CD4-positive, alpha-beta T cell treated with Interleukin-15 for 1 hour (primary cell): ENCODE results near the gene KRTAP10-4.
"Not testable (repeated sequence)": the region's sequence is repeated elsewhere in the genome, so short reads cannot be mapped to it uniquely, and the experiment has no call there.

ENCODE experiments used
- DNase-seq: peaks from one replicate; pipeline ENCODE4 v3.0.0-alpha.2; 2020

The KRTAP10-4 gene

GRCh38 chr21:44558695-44559094, 14.8 kb upstream of the KRTAP10-4 start, which contains the start of gene KRTAP10-3:
Gene KRTAP10-3, minus strand, starts transcription at chr21:44558795. Its CDS starts 80 bp downstream, at chr21:44558715.
- DNase-seq, result no peak

DNA sequence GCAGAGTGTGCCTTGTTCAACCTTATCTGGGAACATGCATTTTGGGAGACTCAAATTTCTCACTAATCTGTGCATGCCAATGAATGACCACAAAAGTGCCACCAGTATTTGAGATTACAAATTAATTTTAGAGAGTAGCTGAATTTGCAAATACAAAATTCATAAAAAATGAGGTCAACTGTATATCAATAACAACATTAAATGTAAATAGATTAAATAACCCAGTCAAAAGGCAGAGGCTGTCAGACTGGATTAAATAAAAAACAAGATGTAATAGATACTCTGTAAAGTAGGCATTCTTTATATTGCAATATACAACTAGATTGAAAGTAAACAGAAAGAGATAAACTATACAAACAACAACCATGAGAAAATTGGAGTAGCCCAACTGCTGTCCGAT, 9.4 kb upstream of the KRTAP10-4 start:
- DNase-seq, result no peak

- no peak for DNase-seq
These were observed 8.5 kb upstream of the KRTAP10-4 start for GRCh38 chr21:44564886-44565598.

- DNase-seq, result no peak
These were observed 7.1 kb upstream of the KRTAP10-4 start for GRCh38 chr21:44566403-44566802.

DNA sequence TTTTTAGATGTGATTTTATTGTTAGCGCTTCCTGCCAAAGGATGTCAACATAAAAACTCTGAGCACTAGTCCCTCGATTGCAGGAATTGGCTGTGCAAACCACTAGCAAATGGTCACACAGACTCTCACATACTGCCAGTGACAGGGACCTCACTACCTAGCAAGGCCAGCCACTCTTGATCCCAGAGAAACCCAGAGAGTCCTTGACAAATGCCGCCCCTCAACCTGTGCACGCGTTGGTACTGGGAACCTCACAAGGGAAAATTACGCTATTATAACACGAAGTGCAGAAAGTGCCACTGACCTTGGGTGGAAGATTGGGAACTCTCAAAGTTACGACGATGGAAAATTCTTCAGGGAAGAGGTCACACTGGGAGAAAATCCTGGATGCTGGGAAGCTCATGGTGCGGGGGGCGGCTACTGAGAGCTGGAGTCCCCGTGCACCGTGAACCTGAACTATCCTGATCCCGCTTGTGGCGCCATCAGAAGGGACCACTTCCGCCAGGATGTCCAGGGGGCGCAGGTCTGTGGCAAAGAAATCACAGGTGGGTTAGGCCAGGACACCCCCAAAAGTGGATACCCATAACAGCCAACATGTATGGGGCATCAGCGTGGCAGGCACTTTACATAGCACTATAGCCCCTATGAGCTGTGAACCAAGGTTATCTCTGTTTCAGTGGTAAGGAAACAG, 5.9 kb upstream of the KRTAP10-4 start:
- DNase-seq, result no peak

DNA sequence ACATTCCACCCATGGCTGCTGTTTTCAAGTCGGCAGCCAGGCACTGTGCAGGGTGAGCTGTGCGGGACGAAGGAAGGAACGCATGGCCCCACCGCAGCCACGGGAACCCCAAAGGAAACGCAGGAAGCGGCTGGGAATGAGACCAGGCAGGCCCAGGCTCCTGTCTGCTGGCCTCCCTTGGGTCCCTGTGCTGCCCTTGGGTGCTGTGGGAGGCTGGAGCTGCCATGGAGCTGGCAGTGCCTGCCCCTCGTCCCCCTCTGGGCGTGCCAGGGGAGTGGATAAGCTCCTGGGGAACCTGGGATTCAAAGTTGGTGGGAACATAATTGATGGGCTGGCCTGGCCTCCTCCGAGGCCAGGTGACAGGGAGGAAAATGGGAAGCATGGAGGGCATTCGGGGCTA, 5.3 kb upstream of the KRTAP10-4 start:
- no peak for DNase-seq

DNA sequence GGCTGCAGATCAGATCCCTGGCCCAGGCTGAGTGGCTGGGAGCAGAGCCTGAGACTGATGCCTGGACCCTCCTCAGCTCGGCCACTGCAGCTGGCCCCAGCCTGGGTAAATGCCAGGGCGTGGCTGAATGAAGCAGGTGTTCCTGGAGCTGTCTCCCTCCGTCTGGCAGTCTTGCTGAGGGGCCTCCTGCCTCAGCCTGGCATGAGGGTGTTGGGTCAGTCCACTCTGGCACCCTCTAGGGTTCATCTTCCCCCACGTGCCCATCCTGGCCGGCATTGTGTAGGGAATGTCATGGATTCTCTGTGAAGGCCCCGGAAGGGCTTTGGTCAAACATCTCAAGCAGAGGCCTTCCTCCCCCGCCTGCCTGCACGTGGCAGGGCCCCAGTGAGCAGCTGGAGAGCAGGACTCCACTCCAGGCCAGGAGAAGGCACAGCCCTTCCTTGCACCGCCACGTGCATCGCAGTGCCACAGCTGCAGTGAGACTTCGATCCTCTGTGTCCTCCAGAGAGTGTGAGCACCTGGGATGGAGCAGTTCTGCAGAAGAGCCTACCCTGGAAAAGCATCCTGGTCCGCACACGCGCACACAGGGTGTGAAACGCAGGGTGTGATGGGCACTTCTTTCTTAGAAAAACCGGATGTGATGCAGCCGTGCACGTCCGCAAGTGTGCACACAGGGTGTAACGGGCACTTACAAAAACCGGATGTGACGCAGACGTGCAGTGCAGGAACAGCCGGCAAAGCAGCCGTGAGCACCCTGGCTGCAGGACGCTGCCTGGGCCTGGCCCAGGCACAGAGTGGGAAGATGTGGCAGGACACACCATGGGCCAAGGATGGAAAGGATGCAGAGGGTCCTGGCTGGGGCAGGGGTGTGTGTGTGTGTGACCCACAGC, 4.6 kb upstream of the KRTAP10-4 start:
- no peak for DNase-seq

GRCh38 chr21:44569861-44570517, 3.5 kb upstream of the KRTAP10-4 start:
- no peak for DNase-seq

GRCh38 chr21:44571296-44571695, 2.2 kb upstream of the KRTAP10-4 start:
- no peak for DNase-seq

DNA sequence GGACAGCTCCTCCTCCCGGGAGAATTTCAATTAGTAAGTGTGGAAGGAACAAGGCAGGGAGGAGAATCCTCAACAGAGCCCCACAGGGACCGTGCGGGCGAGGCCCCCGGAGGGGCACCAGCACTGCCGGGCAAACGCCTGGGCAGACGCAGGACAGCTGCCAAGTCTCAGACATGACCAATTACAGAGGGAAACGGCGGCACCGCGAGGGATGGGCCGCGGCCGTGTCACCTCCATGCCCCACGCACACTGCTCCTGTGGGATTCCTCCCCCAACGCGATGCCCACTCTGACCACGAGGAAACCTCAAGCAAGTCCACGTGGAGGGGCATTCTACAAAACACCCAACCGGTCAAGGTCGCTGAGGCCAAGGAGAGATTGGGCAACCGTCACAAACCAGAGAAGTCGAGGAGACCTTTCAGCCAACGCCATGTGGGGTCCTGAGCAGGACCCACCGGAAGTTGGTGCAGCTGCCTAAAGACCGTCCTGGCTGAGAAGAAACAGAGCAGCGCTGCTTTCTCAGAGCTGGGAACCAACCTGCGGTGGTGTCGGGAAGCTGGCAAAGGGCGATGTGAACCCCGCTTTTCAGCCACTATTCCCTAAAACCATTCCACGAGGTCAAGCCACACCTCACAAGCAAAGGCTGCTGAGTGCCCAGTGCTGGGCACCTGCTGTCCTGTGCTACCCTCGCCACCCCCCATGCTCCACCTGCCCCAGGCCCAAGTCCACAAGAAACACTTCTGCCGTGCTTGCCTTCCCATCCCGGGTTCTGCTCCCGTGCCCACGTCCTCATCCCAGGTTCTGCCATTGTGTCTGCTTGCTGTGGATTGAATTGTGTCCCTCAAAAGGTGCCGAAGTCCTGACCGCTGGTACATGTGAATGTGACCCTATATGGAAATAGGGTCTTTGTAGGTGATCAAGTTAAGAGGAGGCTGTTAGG, 1.4 kb upstream of the KRTAP10-4 start:
- no peak for DNase-seq

GRCh38 chr21:44572959-44573583, 458 bp upstream of the KRTAP10-4 start:
- no peak for DNase-seq

DNA sequence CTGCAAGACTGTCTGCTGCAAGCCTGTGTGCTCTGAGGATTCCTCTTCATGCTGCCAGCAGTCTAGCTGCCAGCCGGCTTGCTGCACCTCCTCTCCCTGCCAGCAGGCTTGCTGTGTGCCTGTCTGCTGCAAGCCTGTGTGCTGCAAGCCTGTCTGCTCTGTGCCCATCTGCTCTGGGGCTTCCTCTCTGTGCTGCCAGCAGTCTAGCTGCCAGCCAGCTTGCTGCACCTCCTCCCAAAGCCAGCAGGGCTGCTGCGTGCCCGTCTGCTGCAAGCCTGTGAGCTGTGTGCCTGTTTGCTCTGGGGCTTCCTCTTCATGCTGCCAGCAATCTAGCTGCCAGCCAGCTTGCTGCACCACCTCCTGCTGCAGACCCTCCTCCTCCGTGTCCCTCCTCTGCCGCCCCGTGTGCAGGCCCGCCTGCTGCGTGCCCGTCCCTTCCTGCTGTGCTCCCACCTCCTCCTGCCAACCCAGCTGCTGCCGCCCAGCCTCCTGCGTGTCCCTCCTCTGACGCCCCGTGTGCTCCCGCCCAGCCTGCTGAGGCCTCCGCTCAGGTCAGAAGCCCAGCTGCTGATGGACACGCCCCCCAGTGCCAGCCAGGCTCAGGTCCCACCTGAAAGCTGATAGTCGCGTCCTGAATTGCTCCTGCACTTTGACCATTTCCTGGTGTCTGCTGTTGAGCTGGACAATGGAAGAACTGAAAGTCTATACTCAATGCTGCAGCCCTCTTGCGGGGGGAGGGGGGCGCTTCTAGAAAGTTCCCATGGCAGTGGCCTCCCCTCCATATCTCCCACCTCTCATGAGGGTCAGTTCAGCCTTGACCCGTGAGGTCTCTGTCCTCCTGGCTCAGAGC, 1.2 kb downstream of the KRTAP10-4 start:
- no peak for DNase-seq

DNA sequence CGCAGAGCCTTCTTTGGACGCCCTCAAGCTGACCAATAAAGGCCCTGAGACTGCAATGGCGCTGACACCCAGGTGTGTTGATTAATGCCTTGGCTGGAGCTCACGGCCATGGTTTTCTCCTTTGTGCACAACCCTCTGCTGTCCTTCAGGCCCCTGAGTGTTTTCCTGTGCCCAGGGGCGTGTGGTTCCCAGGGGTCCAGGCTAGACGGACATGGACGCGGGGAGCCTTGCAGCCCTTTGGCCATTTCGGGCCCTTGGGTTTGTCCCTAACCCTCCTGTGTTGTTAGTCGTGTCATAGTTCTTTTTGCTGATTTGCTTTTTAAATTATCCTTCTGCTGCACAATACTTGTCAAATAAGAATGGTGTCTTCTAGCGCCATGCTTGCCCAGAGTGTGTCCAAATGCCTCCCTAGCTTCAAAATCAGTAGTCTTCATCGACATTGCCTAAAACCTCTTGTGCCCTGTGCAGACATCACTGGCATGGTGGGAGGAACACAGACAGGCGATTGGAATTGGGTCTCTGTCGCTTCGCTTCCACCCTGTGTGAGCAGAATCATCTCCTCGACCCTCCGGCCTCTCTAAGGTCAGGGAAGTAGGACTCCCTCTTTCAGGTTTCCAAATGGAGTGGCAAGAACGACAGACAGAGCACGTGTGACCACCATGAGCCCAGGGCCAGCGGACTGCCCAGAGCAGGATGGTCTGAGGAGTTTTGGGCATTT, 1.9 kb downstream of the KRTAP10-4 start:
- DNase-seq, result no peak

DNA sequence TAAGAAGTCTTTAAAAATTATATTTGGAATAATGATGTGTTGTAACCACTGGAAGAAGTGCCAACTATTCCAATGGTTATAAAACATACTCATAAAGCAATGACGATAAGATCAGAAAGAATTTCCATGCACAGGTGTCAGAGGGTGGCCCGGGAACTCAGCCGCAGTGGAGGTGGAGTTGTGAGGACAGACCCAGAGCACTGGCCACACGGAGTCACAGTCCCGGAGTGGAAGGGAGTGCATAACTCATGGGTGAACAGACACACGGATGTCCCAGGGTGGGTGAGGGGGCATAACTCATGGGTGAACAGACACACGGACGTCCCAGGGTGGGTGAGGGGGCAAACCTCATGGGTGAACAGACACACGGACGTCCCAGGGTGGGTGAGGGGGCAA, 2.5 kb downstream of the KRTAP10-4 start:
- no peak for DNase-seq

DNA sequence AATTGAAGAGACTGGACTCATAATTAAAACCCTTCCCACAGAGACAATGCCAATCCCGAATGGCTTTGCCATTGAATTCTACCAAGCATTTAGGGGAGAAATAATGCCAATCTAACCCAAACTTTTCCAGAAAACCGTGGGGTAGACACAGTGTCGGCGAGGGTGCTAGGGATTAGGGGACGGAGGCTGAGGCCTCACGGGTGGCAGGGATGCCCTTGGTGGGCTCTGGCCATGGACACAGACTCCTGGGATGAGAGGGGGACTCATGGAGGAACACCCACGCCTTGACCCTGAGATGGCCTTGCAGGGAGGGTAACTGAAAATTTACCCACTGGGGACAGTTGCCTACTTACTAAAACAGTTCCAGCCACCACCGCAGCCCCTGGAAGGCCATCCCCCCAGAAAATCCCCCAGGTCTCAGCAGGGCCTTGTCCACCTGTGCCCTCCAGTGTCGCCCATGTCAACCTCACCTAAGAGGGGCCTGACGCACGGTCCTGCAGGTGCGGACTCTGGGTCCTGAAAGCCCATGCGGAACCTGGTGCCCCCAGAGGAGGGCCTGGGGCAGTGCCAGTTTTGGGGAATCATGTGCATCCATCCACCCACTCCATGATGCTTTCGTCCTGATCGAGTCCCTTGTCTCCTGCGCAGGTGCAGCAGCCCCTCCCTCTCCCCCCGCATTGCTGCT, 5.0 kb downstream of the KRTAP10-4 start:
- no peak for DNase-seq

DNA sequence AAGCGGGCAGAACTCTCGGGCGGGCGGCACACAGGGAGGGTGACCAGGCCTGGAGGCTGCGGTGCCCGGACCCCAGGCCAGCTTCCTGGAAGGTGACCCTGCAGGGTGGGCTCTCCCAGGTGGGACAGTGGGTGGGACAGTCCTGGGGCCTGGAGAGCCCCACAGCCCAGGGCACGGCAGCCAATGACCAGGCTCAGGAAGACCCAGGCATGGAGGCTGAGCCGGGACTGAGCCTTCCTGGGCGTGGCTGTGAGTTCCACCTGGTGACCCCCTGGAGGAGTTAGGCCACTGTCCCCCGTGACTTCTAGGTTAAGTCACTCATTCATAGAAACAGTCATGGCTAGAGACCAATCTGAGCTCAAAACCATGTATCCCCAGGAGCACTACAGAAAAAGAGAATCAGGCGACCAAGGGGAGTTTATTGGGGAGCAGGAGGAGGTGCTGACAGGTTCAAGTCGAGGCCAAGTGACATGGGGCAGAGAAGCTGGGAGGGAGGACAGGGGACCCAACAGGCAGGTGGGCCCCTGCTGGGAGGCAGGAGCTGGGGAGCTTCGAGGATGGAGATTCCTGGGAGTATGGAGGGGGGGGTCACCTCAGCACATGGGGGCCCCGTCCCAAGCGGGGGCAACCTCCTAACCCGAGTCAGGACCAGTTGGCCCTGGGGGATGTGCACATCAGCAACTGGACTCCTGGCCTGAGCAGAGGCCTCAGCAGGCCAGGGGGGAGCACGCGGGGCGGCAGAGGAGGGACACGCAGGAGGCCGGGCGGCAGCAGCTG, 5.7 kb downstream of the KRTAP10-4 start:
- DNase-seq, result no peak

GRCh38 chr21:44579833-44580144, 6.3 kb downstream of the KRTAP10-4 start:
- no peak for DNase-seq

DNA sequence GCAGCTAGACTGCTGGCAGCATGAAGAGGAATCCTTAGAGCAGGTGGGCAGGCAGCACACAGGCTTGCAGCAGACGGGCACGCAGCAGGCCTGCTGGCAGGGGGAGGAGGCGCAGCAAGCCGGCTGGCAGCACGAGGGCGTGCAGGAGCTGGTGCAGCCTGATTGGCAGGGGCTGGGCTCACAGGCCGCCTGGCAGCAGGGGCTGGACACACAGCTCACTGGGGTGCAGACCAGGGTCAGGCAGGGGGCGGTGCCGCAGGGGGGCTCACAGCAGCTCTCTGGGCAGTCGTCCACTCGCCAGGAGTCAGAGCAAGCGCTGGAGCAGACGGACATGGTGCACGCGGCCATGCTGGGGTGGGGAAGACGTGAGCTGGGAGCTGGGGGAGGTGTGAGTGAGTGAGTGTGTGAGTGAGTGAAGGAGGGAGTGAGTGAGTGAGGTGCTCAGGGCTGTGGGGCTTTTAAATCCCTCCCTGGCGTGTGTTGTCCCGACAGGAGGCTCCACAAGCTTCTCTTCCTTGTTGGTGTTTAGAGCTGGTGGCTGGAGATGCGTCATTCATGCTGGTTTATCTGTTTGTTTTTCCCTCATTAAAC, 6.8 kb downstream of the KRTAP10-4 start, which contains the start of gene KRTAP10-5:
Gene KRTAP10-5 (minus strand): TSS at position 374 of the 591 bp plus-strand sequence. CDS start 26 bp downstream, at position 348.
- not testable (repeated sequence) for DNase-seq
